HG03521 (cell line): ENCODE results near the gene SOX10.

ENCODE experiments used
- ATAC-seq: cut with Tn5 transposase; IDR thresholded peaks from one replicate; pipeline ENCODE4 v1.9.1; 2021; ENCODE audit warnings: mild to moderate bottlenecking, moderate library complexity; ENCODE audit not compliant: unreplicated experiment

The SOX10 gene

GRCh38 chr22:38016182-38017151 is 32.1 kb upstream of the SOX10 start:
- no peak for ATAC-seq

GRCh38 chr22:38014083-38014482 is 29.7 kb upstream of the SOX10 start:
- ATAC-seq, result no peak

GRCh38 chr22:38012604-38013072 is 28.3 kb upstream of the SOX10 start:
- ATAC-seq, result no peak

DNA sequence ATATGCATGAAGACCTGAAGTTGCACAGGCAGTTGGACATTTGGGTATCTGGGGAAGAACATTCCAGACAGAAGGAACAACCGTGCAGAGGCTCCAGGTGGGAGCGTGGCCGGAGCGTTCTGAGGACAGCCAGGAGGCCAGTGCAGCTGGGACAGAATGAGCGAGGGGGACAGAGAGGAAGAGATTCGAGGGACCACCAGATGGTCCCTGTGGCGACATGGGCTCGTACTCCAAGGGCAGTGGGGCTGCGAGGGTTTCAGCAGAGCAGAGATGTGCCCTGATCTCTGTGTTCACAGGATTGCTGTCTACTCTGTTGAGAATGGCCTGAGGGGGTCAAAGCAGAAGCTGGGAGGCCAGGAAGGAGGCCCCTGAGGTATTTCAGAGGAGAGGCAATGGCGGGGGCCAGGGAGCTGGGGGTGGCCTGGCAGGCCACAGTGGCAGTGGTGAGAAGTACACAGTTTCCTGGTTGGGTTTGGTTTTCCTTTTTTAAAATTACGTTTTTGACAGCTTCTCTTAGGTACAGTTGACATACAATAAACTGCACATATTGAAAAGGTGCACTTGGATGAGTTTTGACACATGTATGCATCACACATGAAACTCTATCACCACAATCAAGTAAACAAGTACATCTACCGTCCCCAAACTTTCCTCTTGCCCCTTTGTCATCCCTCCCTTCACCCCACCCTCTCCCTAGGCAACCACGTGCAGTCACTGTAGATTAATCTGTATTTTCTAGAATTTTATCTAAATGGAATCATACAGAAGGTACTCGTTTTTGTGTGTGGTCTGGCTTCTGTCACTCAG is 24.8 kb upstream of the SOX10 start:
- ATAC-seq, result no peak

GRCh38 chr22:38007330-38007902 is 23.1 kb upstream of the SOX10 start:
- ATAC-seq, result no peak

- ATAC-seq, result no peak
Observed at GRCh38 chr22:38006906-38007305, 22.6 kb upstream of the SOX10 start.

DNA sequence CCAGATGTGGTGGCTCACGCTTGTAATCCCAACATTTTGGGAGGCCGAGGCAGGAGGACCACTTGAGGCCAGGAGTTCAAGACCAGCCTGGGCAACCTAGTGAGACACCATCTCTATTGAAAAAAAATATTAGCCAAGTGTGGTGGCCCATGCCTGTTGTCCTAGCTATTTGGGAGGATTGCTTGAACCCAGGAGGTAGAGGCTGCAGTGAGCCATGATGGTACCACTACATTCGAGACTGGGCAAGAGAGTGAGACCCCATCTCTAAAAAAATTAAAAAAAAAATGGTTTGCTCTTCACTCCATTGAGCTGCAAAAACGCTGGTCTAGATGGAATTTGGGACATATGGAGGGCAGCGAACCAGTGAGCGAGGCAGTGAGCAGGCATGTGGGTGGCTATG is 21.6 kb upstream of the SOX10 start:
- ATAC-seq, result no peak

- no peak for ATAC-seq
Observed at GRCh38 chr22:37999640-38000272, 15.4 kb upstream of the SOX10 start.

DNA sequence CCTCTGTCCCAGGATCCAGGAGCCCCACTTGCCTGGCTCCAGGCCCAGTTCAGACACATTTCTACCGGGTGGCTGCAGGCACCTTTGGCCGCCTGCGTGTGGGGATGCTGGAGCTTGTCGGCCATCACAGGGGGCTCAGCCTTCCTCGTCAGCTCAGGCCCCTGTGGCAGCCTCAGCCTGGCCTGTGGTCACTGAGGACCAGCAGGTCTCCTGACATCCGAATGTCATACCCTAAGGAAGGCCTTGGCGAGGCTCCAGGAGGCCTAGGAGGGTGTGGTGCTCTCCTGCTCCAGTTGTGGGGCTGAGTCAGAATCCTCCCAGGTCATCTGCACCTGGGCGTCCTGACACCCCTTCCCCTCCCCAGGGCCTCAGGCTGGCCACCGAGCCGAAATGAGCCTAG is 14.9 kb upstream of the SOX10 start:
- no peak for ATAC-seq

- ATAC-seq, result no peak
Observed at GRCh38 chr22:37998543-37998942, 14.2 kb upstream of the SOX10 start.

- no peak for ATAC-seq
Observed at GRCh38 chr22:37996515-37997246, 12.3 kb upstream of the SOX10 start.

DNA sequence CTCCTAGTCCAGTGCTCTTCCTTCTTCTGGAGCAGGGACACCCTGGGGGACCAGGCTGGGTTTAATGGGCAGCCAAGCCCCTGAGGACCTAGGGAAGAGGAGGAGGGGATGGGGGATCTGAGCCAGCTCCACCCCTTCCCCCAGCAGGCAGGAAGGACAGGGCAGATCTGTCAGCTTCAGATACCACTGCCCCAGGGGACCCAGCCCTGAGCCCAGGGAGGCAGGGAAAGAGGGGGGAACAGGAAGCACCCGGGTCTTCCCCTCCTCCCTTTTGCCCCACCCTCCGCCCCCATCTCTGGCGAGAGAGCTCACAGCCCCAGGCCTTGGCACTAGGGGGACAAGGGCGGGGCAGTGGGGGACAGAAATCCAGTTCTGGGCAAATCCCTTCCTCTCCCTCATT is 11.7 kb upstream of the SOX10 start:
- no peak for ATAC-seq

- no peak for ATAC-seq
Observed at GRCh38 chr22:37995460-37995859, 11.1 kb upstream of the SOX10 start.

- ATAC-seq, result no peak
Observed at GRCh38 chr22:37994982-37995381, 10.6 kb upstream of the SOX10 start.

DNA sequence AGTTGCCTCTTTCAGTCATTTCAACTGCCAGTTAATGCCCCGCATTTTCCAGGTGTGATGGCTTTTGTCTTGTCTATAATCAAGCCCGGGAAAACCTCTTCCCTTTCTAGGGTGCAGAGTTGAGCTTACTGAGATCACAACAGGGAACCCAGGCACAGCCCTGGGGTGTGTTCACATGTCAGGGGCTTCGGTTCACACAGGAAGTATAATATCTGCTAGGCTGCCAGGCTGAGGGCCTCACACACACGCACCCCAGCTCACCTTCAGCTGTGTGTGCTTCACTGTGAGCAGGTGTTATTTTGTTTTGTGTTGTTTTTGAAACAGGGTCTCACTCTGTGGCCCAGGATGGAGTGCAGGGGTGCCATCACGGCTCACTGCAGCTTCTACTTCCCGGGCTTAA is 9.7 kb upstream of the SOX10 start:
- no peak for ATAC-seq

DNA sequence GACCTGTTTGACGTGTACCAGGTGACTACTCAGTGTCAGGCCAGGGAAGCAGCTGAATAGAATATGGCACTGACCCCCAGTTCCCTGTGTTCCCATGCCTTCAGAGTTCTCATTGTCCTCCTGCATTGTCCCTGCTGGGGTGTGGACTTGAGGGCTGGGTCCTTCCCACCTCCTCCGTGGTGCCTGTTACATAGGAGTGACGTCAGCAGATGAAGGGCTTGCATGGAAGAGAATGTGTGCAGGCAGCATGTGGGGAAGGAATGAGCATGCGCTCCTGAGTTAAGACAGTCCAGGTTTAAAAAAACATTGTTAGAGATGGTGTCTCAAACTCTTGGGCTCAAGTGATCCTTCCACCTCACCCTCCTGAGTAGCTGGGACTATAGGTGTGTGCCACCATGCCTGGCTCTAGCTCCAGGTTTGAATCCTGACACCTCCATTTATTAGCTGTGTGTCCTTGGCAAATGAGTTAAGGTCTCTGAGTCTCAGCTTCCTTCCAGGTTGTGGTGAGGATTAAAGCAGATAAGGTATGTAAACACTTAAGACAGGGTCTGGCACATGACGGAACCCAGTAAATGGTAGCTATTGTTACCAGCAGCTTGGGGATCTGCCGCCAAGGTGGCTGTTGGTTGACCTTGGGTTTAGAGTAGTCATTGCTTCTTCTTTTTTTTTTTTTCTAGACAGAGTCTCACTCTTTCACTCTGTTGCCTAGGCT is 7.5 kb upstream of the SOX10 start:
- ATAC-seq, result no peak

- no peak for ATAC-seq
Observed at GRCh38 chr22:37990862-37991261, 6.5 kb upstream of the SOX10 start.

GRCh38 chr22:37990301-37990700 is 5.9 kb upstream of the SOX10 start:
- ATAC-seq, result no peak

- ATAC-seq, result no peak
Observed at GRCh38 chr22:37989146-37990045, 5.0 kb upstream of the SOX10 start.
